ENCODE measurements around the gene KLK10.

Gene KLK10

GRCh38 chr19:51019544-51019925 lies at the start of gene KLK10:
Gene KLK10, minus strand, starts transcription at chr19:51019709. Its CDS starts 579 bp downstream, at chr19:51019130.
- no peak for DNase-seq

GRCh38 chr19:51066393-51067186 lies 47.1 kb upstream of the KLK10 start:
- DNase-seq: no peak

- DNase-seq: no peak
Measured at GRCh38 chr19:51065221-51065960, 45.9 kb upstream of the KLK10 start.

- no peak for DNase-seq
Measured at GRCh38 chr19:51064534-51065220, 45.2 kb upstream of the KLK10 start, which contains the start of gene KLK13. Gene KLK13, minus strand, starts transcription at chr19:51065092. Its CDS starts 25 bp downstream, at chr19:51065067.

- DNase-seq: no peak
Measured at GRCh38 chr19:51063664-51064063, 44.2 kb upstream of the KLK10 start.

GRCh38 chr19:51060973-51061372 lies 41.5 kb upstream of the KLK10 start:
- DNase-seq: no peak

- DNase-seq: no peak
Measured at GRCh38 chr19:51060336-51060735, 40.8 kb upstream of the KLK10 start.

GRCh38 chr19:51059715-51060114 lies 40.2 kb upstream of the KLK10 start:
- no peak for DNase-seq

GRCh38 chr19:51055866-51056265 lies 36.4 kb upstream of the KLK10 start:
- no peak for DNase-seq

- DNase-seq: no peak
Measured at GRCh38 chr19:51047031-51047335, 27.5 kb upstream of the KLK10 start.

GRCh38 chr19:51044327-51044726 lies 24.8 kb upstream of the KLK10 start:
- DNase-seq: no peak

GRCh38 chr19:51043497-51043896 lies 24.0 kb upstream of the KLK10 start:
- no peak for DNase-seq

- DNase-seq: no peak
Measured at GRCh38 chr19:51040151-51040550, 20.6 kb upstream of the KLK10 start.

GRCh38 chr19:51036519-51036918 lies 17.0 kb upstream of the KLK10 start:
- DNase-seq: no peak

GRCh38 chr19:51034704-51035103 lies 15.2 kb upstream of the KLK10 start, which contains the start of gene KLK12:
Gene KLK12, minus strand, starts transcription at chr19:51035002. Its CDS starts 381 bp downstream, at chr19:51034621.
- no peak for DNase-seq

GRCh38 chr19:51031880-51032225 lies 12.3 kb upstream of the KLK10 start:
- DNase-seq: no peak

- DNase-seq: no peak
Measured at GRCh38 chr19:51031220-51031879, 11.8 kb upstream of the KLK10 start.

- DNase-seq: no peak
Measured at GRCh38 chr19:51030631-51031030, 11.1 kb upstream of the KLK10 start.

- no peak for DNase-seq
Measured at GRCh38 chr19:51029718-51030117, 10.2 kb upstream of the KLK10 start.

- no peak for DNase-seq
Measured at GRCh38 chr19:51027873-51028272, 8.4 kb upstream of the KLK10 start.

GRCh38 chr19:51027126-51027806 lies 7.8 kb upstream of the KLK10 start:
- DNase-seq: no peak

- DNase-seq: no peak
Measured at GRCh38 chr19:51026554-51026831, 7.0 kb upstream of the KLK10 start, which contains the start of gene KLK11. Gene KLK11, minus strand, starts transcription at chr19:51026616. Its CDS starts 985 bp downstream, at chr19:51025631.
